ENCODE results near the gene TRAF2. TPM values are rescaled to one million over a fixed set of nuclear protein-coding genes. Genes with fewer than 3 reads are reported as not detected.

The TRAF2 gene
- total and polyA plus RNA-seq, 2 of the 4 experiments (the other 2 are of a cell fraction), result 6.6 to 12.0 TPM

DNA sequence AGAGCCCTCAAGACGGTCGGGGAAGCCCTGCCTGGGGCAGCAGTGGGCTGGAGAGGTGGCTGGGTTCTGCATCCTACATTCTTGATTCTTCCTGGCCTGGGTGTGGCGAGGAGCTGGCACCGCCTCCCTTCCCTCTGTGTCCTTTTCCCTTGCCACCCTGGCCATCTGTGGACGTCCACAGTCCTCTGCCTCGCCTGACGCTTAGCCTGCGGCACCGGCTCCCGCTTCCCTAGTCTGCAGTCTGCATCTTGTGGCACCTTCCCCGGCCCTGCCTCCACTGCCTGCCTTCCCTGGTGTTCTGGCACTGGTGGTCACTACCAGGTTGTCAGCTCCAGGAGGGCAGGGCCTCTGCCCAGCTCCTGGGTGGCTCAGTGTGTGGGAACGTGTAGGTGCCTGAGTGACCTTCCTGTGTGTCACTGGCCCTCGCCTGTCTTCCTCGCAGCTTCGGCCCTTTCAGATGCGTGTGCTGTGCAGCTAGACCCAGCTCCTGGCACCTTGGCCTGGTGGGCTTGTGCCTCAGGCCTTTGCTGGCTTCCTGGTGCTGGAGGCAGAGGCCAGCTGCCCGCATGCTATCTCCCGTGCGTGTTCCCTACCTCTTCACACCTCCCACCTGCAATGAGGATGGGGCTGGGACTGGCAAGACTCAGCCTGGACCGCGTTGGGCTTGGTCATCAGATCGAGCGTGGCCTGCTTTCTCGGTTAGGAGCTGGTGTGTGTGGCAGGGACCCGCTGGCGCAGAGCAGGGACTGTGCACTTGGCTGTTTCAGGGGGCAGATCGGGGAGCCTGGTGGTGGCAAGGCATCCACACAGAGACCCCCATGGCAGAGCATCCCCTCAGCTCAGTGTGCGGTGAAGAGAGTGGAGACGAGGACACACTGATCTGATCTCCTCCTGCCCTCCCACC is 20.9 kb downstream of the TRAF2 start:
- TF ChIP-seq USF2 (IDR thresholded peaks at IDR 0.05; ENCODE audit: low read depth, low read length) (no peak), BHLHE40 (IDR thresholded peaks at IDR 0.05; ENCODE audit: low read depth, low read length) (no peak), CHD1 (IDR thresholded peaks at IDR 0.05; ENCODE audit: low read depth, low read length) (no peak), RAD21 (IDR thresholded peaks at IDR 0.05; ENCODE audit: low read length) (no peak), MXI1 (IDR thresholded peaks at IDR 0.05; ENCODE audit: borderline replicate concordance, low read depth, low read length) (no peak), FOS (IDR thresholded peaks at IDR 0.05; ENCODE audit: low read depth, low read length) (no peak), MAZ (IDR thresholded peaks at IDR 0.05; ENCODE audit: borderline replicate concordance, low read depth, low read length) (no peak), CEBPB (IDR thresholded peaks at IDR 0.05; ENCODE audit: low read depth, low read length) (no peak), MAFK (IDR thresholded peaks at IDR 0.05; ENCODE audit: low read depth, low read length) (no peak), SMC3 (IDR thresholded peaks at IDR 0.05; ENCODE audit: low read depth, low read length) (no peak), NFE2L2 (IDR thresholded peaks at IDR 0.05; ENCODE audit: low read depth, low read length) (no peak)
- TF ChIP-seq, protein P1, sequence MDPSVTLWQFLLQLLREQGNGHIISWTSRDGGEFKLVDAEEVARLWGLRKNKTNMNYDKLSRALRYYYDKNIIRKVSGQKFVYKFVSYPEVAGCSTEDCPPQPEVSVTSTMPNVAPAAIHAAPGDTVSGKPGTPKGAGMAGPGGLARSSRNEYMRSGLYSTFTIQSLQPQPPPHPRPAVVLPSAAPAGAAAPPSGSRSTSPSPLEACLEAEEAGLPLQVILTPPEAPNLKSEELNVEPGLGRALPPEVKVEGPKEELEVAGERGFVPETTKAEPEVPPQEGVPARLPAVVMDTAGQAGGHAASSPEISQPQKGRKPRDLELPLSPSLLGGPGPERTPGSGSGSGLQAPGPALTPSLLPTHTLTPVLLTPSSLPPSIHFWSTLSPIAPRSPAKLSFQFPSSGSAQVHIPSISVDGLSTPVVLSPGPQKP (IDR thresholded peaks at IDR 0.05; ENCODE audit: borderline replicate concordance, low read depth, low read length), result no peak
- TF ChIP-seq, protein P2, sequence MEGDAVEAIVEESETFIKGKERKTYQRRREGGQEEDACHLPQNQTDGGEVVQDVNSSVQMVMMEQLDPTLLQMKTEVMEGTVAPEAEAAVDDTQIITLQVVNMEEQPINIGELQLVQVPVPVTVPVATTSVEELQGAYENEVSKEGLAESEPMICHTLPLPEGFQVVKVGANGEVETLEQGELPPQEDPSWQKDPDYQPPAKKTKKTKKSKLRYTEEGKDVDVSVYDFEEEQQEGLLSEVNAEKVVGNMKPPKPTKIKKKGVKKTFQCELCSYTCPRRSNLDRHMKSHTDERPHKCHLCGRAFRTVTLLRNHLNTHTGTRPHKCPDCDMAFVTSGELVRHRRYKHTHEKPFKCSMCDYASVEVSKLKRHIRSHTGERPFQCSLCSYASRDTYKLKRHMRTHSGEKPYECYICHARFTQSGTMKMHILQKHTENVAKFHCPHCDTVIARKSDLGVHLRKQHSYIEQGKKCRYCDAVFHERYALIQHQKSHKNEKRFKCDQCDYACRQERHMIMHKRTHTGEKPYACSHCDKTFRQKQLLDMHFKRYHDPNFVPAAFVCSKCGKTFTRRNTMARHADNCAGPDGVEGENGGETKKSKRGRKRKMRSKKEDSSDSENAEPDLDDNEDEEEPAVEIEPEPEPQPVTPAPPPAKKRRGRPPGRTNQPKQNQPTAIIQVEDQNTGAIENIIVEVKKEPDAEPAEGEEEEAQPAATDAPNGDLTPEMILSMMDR (conservative IDR thresholded peaks at IDR 0.05; ENCODE audit: low read depth, low read length), result no peak
- Histone ChIP-seq H3K4ac (ENCODE audit: low read depth, low read length) (no peak overlapping the region), H2BK5ac (ENCODE audit: low read depth, low read length, poor library complexity, severe bottlenecking) (no peak overlapping the region), H2BK20ac (ENCODE audit: low read depth, low read length) (no peak overlapping the region), H3K18ac (ENCODE audit: low read depth, low read length) (no peak overlapping the region), H2BK15ac (ENCODE audit: low read depth, low read length) (no peak overlapping the region), H4K5ac (ENCODE audit: low read depth, low read length) (no peak overlapping the region), H3K79me1 (ENCODE audit: low read depth in 1 of 2, low read length in 2 of 2) (peaks cover 6 to 26% of the 10 kb centered on the region in 2 experiments; a peak in 3 of 4 replicates), H4K91ac (ENCODE audit: insufficient read depth, low read depth, low read length) (no peak overlapping the region), H3K9me1 (ENCODE audit: insufficient read depth, low read length) (0 out of 2 replicates have a peak, but pooled peaks cover 2% of the 10 kb centered on the region), H3K4me1 (ENCODE audit: control insufficient read depth, insufficient read depth, low read length) (peaks cover 3% of the 10 kb centered on the region; the same call in 1 of the 2 replicates), H3K4me2 (ENCODE audit: low read depth, low read length) (no peak overlapping the region), H2AK9ac (replicated peaks; ENCODE audit: low read depth, low read length, poor library complexity) (peak overlapping the region; percentile 71), H4K8ac (ENCODE audit: low read depth in 2 of 2, low read length in 2 of 2) (no peak overlapping the region), H2AFZ (replicated peaks; ENCODE audit: low read length, poor library complexity) (no peak overlapping the region), H3K14ac (replicated peaks; ENCODE audit: low read depth, low read length) (no peak overlapping the region), H3K27ac (ENCODE audit: insufficient read depth, low read length) (no peak overlapping the region), H3K27me3 (ENCODE audit: control insufficient read depth, insufficient read depth, low read length) (no peaks in the 10 kb centered on the region), H4K20me1 (ENCODE audit: insufficient read depth, low read length) (no peaks in the 10 kb centered on the region), H3K9me3 (ENCODE audit: control insufficient read depth, insufficient read depth, low read length) (no peaks in the 10 kb centered on the region), H3K4me3 (ENCODE audit: insufficient read depth, low read depth, low read length) (no peak overlapping the region), H3K23ac (ENCODE audit: low read depth, low read length) (no peak overlapping the region), H2BK120ac (ENCODE audit: low read depth, low read length) (no peak overlapping the region), H3K56ac (ENCODE audit: extremely low read depth, insufficient read depth, low read length) (no peak overlapping the region), H3K36me3 (ENCODE audit: control insufficient read depth, insufficient read depth, low read length) (peaks cover 25% of the 10 kb centered on the region), H3K9ac (ENCODE audit: low read depth, low read length) (no peak overlapping the region), H2AK5ac (ENCODE audit: low read depth, low read length) (no peak overlapping the region)
- WGBS, 2 experiments (ENCODE audit: extremely low coverage in 2 of 2, insufficient read length in 1 of 2), result 96% methylated on average over 9 of the region's 29 CpGs; no CpG with 5 or more reads in 1 of the 2 experiments
- in situ Hi-C loops (cut with MboI; ENCODE audit: low sequenced_read_pairs), result no loop called here
- intact Hi-C loops (cut with micrococcal nuclease), result no loop called here
- CTCF ChIA-PET, result no interaction called here
- BruUV-seq (replicated peaks), result no TSS peak
- DNase-seq (no peak), ATAC-seq (ENCODE audit: low read depth) (no peak)
- POLR2A ChIA-PET (ENCODE audit: unreplicated experiment), result no interaction called here
- dilution Hi-C loops (cut with HindIII; ENCODE audit: low sequenced_read_pairs, unreplicated experiment), result no loop called here
